SJCRH30 (cell line): ENCODE data around the gene ZNF594. TPM values are rescaled to one million over a fixed set of nuclear protein-coding genes. Genes with fewer than 3 reads are reported as not detected.
"Not testable (repeated sequence)": the region's sequence is repeated elsewhere in the genome, so short reads cannot be mapped to it uniquely, and the experiment has no call there.

Experiments used
- DNase-seq, 2 experiments: peaks; one replicate each; pipeline ENCODE4 v3.0.0-alpha.2; 2015 to 2020
- H3K27ac ChIP-seq: fragments of 250-450 bp; sonication (Bioruptor Pico); 2 replicates; pipeline ENCODE4 v1.5.1; 2020; ENCODE audit warnings: mild to moderate bottlenecking, moderate library complexity
- H3K27me3 ChIP-seq: fragments of 250-450 bp; sonication (Bioruptor Pico); 2 replicates; pipeline ENCODE4 v1.5.1; 2020; ENCODE audit warnings: mild to moderate bottlenecking, moderate library complexity
- H3K36me3 ChIP-seq: fragments of 250-450 bp; sonication (Bioruptor Pico); 2 replicates; pipeline ENCODE4 v1.5.1; 2020; ENCODE audit warnings: mild to moderate bottlenecking, moderate library complexity
- H3K4me1 ChIP-seq: fragments of 250-450 bp; sonication (Bioruptor Pico); 2 replicates; pipeline ENCODE4 v1.5.1; 2020; ENCODE audit warnings: mild to moderate bottlenecking, moderate library complexity
- H3K4me3 ChIP-seq: fragments of 250-450 bp; sonication (Bioruptor Pico); 2 replicates; pipeline ENCODE4 v1.5.1; 2020; ENCODE audit warnings: mild to moderate bottlenecking, moderate library complexity
- H3K9me3 ChIP-seq: fragments of 250-450 bp; sonication (Bioruptor Pico); replicated peaks from 2 replicates; pipeline ENCODE4 v1.5.1; 2020; ENCODE audit warnings: mild to moderate bottlenecking, moderate library complexity
- total RNA-seq: library from RNA; depleted of rRNA; stranded (reverse); fragments of >200 nt; shearing (Covaris generic); gene quantifications from 2 replicates; pipeline ENCODE4 v1.2.3, GENCODE V29; 2014

ZNF594 gene
- total RNA-seq, 1 experiment from 2014 or later: 12.8 TPM

- not testable (repeated sequence) for DNase-seq, H3K27me3 ChIP-seq, H3K4me1 ChIP-seq, H3K27ac ChIP-seq, H3K9me3 ChIP-seq, H3K4me3 ChIP-seq, H3K36me3 ChIP-seq
Measured at GRCh38 chr17:5175027-5175426, 16.6 kb downstream of the ZNF594 start.

GRCh38 chr17:5165791-5166564 is 25.7 kb downstream of the ZNF594 start:
- H3K36me3 ChIP-seq, H3K27me3 ChIP-seq, H3K4me3 ChIP-seq, DNase-seq, H3K9me3 ChIP-seq, H3K4me1 ChIP-seq, H3K27ac ChIP-seq: not testable (repeated sequence)

GRCh38 chr17:5164436-5164835 is 27.2 kb downstream of the ZNF594 start:
- Histone ChIP-seq H3K9me3 (no peaks in the 10 kb centered on the region), H3K36me3 (no peaks in the 10 kb centered on the region), H3K4me1 (no peaks in the 10 kb centered on the region), H3K27ac (no peak overlapping the region), H3K27me3 (no peaks in the 10 kb centered on the region), H3K4me3 (no peak overlapping the region)
- no peak for DNase-seq

GRCh38 chr17:5161793-5162192 is 29.9 kb downstream of the ZNF594 start:
- not testable (repeated sequence) for H3K36me3 ChIP-seq, H3K4me3 ChIP-seq, DNase-seq, H3K27me3 ChIP-seq, H3K4me1 ChIP-seq, H3K27ac ChIP-seq, H3K9me3 ChIP-seq

GRCh38 chr17:5160702-5161101 is 31.0 kb downstream of the ZNF594 start:
- H3K27me3 ChIP-seq, H3K9me3 ChIP-seq, DNase-seq, H3K4me3 ChIP-seq, H3K4me1 ChIP-seq, H3K36me3 ChIP-seq, H3K27ac ChIP-seq: not testable (repeated sequence)

- H3K36me3 ChIP-seq, DNase-seq, H3K4me1 ChIP-seq, H3K9me3 ChIP-seq, H3K27ac ChIP-seq, H3K27me3 ChIP-seq, H3K4me3 ChIP-seq: not testable (repeated sequence)
Measured at GRCh38 chr17:5146122-5146521, 45.5 kb downstream of the ZNF594 start.

GRCh38 chr17:5142877-5143276 is 48.8 kb downstream of the ZNF594 start:
- H3K9me3 ChIP-seq, DNase-seq, H3K4me3 ChIP-seq, H3K27me3 ChIP-seq, H3K27ac ChIP-seq, H3K4me1 ChIP-seq, H3K36me3 ChIP-seq: not testable (repeated sequence)

- no peak overlapping the region for H3K27ac ChIP-seq
- H3K36me3 ChIP-seq: no peaks in the 10 kb centered on the region
- no peak for DNase-seq
- H3K4me1 ChIP-seq: no peaks in the 10 kb centered on the region
- H3K9me3 ChIP-seq: no peaks in the 10 kb centered on the region
- no peak overlapping the region for H3K4me3 ChIP-seq
- H3K27me3 ChIP-seq: no peaks in the 10 kb centered on the region
Measured at GRCh38 chr17:5139458-5139732, 52.3 kb downstream of the ZNF594 start.

GRCh38 chr17:5138616-5139457 is 52.8 kb downstream of the ZNF594 start:
- no peaks in the 10 kb centered on the region for H3K36me3 ChIP-seq
- no peaks in the 10 kb centered on the region for H3K9me3 ChIP-seq
- no peaks in the 10 kb centered on the region for H3K27me3 ChIP-seq
- H3K4me3 ChIP-seq: no peak overlapping the region
- no peak overlapping the region for H3K27ac ChIP-seq
- DNase-seq: no peak
- no peaks in the 10 kb centered on the region for H3K4me1 ChIP-seq

GRCh38 chr17:5138198-5138544 is 53.5 kb downstream of the ZNF594 start:
- not testable (repeated sequence) for H3K27me3 ChIP-seq, DNase-seq, H3K4me1 ChIP-seq, H3K4me3 ChIP-seq, H3K36me3 ChIP-seq, H3K9me3 ChIP-seq, H3K27ac ChIP-seq

- H3K4me1 ChIP-seq, DNase-seq, H3K27ac ChIP-seq, H3K4me3 ChIP-seq, H3K27me3 ChIP-seq, H3K9me3 ChIP-seq, H3K36me3 ChIP-seq: not testable (repeated sequence)
Measured at GRCh38 chr17:5137511-5138197, 54.0 kb downstream of the ZNF594 start.

- H3K27me3 ChIP-seq, H3K27ac ChIP-seq, H3K4me1 ChIP-seq, H3K36me3 ChIP-seq, H3K9me3 ChIP-seq, H3K4me3 ChIP-seq, DNase-seq: not testable (repeated sequence)
Measured at GRCh38 chr17:5136580-5137412, 54.9 kb downstream of the ZNF594 start.

- Histone ChIP-seq H3K36me3 (no peaks in the 10 kb centered on the region), H3K9me3 (no peaks in the 10 kb centered on the region), H3K4me3 (no peak overlapping the region), H3K27ac (no peak overlapping the region), H3K4me1 (no peaks in the 10 kb centered on the region), H3K27me3 (no peaks in the 10 kb centered on the region)
- DNase-seq: no peak
Measured at GRCh38 chr17:5135726-5136579, 55.7 kb downstream of the ZNF594 start.

GRCh38 chr17:5135131-5135712 is 56.4 kb downstream of the ZNF594 start:
- not testable (repeated sequence) for H3K4me1 ChIP-seq, H3K4me3 ChIP-seq, DNase-seq, H3K36me3 ChIP-seq, H3K27me3 ChIP-seq, H3K27ac ChIP-seq, H3K9me3 ChIP-seq
